GM06990 (cell line): Measurements from ENCODE around the gene SIL1.

Source experiments
- DNase-seq: peaks from one replicate; pipeline ENCODE4 v3.0.0-alpha.2; 2011; ENCODE audit not compliant: insufficient read length; ENCODE audit errors: extremely low read depth
- H3K27me3 ChIP-seq: replicated peaks from 2 replicates; pipeline ENCODE4 v1.6.0; 2011; ENCODE audit warnings: low read length; ENCODE audit not compliant: control insufficient read depth, insufficient read depth
- H3K36me3 ChIP-seq: 2 replicates; pipeline ENCODE4 v1.5.1; 2011; ENCODE audit warnings: low read length; ENCODE audit not compliant: control insufficient read depth, insufficient read depth
- H3K4me3 ChIP-seq: replicated peaks from 2 replicates; pipeline ENCODE4 v1.5.1; 2011; ENCODE audit warnings: low read depth, mild to moderate bottlenecking, control low read depth, low read length
- TF ChIP-seq, protein P1 (sequence below): IDR thresholded peaks from 2 replicates; pipeline ENCODE4 v1.5.1; 2011; ENCODE audit warnings: low read length, control low read depth, mild to moderate bottlenecking, inconsistent platforms; ENCODE audit not compliant: insufficient read depth, poor library complexity, severe bottlenecking

The SIL1 gene

DNA sequence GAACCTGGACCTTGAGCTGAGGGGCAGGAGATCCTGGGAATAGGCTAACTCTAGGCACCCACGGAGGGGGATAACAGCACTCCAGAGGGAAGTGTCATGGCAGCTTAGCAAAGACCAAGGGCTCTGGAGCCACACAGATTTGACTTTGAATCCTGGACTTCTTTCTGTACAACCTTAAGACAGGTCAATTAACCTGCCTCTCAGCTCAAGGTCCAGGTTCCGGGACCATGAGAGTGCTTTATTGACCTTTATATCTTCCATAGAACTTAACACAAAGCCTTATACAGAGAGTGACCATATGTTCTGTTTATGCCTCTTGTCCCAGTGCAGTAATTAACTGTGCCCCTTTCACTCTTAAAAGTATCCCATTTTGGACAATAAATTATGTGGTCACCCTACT, 232.5 kb downstream of the SIL1 start:
- Histone ChIP-seq H3K27me3 (no peaks in the 10 kb centered on the region), H3K36me3 (peaks cover 2% of the 10 kb centered on the region), H3K4me3 (no peak overlapping the region)
- TF ChIP-seq, protein P1, sequence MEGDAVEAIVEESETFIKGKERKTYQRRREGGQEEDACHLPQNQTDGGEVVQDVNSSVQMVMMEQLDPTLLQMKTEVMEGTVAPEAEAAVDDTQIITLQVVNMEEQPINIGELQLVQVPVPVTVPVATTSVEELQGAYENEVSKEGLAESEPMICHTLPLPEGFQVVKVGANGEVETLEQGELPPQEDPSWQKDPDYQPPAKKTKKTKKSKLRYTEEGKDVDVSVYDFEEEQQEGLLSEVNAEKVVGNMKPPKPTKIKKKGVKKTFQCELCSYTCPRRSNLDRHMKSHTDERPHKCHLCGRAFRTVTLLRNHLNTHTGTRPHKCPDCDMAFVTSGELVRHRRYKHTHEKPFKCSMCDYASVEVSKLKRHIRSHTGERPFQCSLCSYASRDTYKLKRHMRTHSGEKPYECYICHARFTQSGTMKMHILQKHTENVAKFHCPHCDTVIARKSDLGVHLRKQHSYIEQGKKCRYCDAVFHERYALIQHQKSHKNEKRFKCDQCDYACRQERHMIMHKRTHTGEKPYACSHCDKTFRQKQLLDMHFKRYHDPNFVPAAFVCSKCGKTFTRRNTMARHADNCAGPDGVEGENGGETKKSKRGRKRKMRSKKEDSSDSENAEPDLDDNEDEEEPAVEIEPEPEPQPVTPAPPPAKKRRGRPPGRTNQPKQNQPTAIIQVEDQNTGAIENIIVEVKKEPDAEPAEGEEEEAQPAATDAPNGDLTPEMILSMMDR, result no peak
- DNase-seq, result no peak

DNA sequence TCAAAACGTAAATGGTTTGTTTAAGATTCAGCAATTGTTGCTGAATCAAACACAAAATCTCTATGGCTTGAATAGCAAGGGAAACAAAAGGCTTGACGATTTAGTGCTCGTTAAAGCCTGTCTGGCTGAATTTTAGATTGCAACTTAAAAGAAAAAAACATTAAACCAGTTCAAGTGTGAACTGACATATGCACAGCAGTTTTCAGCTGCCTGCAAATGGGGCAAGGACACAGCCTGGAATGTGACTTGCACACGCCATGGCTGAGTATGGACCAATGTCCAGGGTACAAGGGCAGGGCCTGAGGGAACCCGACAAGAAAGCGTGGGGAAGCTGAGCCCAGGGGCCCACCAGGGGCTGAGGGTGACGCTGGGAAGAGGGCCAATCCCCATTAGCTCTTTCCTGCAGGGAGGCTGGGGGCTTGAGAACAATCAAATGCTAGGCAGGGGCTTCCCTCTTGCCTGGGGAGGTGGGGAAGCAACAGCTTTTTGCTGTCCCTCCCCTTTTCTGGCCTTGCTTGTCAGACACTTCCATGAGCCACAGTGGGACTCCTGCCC, 233.4 kb downstream of the SIL1 start:
- TF ChIP-seq, protein P1, result no peak
- no peak for DNase-seq

DNA sequence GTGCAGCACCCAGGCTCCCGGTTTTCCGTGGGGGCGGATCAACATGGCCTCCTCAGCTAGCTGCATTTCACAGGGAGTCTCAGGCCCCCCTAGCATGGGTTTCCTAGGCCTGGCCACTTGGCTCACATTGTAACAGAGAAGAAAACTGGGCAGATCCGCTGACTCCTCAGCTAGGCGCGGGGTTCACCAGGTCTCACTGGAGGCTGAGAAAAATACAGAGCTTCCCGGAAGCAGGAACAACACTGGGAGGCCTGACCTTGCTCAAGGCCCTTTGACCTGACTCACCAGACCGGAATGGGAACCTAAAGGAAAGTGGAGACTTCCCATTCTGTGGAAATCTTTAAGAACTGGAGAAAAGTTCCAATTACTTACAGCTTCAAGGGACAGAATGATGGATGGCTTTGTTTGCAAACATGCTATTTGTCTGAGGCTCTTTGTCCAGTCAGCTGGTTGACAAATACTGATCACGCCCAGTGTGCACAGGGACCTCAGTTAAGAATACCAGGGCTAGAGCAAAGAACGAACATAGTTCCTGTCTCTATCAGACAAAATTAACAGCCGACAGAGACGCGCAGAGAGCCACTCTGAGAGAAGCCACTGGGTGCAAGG, 234.3 kb downstream of the SIL1 start:
- TF ChIP-seq, protein P1, result no peak
- DNase-seq, result no peak
- peaks cover 2% of the 10 kb centered on the region for H3K36me3 ChIP-seq
- H3K4me3 ChIP-seq, result no peak overlapping the region
- H3K27me3 ChIP-seq, result no peaks in the 10 kb centered on the region

More for the DNA sequence above, 233.4 kb downstream of the SIL1 start:
- peaks cover 2% of the 10 kb centered on the region for H3K36me3 ChIP-seq
- H3K4me3 ChIP-seq, result no peak overlapping the region
- no peaks in the 10 kb centered on the region for H3K27me3 ChIP-seq

DNA sequence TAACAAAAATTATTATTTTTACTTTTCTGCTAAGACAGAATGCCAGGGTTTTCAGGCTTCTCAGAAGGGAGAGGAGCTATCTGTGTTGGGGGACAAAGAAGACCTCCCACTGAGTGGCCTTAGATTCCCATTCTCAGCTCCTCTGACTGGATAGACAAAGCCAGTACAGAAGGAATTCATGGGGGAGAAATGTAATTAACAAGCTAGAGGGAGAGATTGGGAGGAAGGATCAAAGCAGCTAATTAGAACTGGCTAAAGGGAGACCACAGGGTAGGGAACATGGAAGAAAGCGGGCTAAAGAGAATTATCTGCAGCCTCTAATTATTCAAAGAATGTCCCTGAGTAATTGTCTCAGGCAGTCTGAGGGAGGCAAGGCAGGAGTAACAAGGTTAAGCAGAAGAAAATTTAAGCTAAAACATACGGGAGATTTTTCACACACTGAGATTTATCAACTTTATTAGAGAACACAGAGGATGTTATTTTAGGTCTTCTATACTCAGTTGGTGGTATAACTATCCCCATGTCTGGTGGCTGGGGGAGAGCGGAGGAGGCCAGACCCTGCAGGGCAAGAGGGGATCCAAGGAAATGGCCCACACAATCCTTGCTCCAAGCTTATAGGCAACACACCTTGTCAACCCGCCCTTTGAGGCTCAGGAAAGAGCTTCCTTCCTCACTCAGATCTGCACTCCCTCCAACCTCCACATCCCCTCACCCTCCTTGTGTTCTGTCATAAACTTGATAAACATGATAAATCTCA, 235.4 kb downstream of the SIL1 start:
- TF ChIP-seq, protein P1, result no peak
- Histone ChIP-seq H3K27me3 (no peaks in the 10 kb centered on the region), H3K4me3 (no peak overlapping the region), H3K36me3 (no peaks in the 10 kb centered on the region; the same call in none of the 2 replicates)
- no peak for DNase-seq

- TF ChIP-seq, protein P1, result no peak
- no peak for DNase-seq
- Histone ChIP-seq H3K27me3 (no peaks in the 10 kb centered on the region), H3K4me3 (no peak overlapping the region), H3K36me3 (no peaks in the 10 kb centered on the region; the same call in none of the 2 replicates)
These were observed 236.4 kb downstream of the SIL1 start for GRCh38 chr5:138961729-138962128.
